ENCODE data around the gene OR10C1. TPM values are rescaled to one million over a fixed set of nuclear protein-coding genes. Genes with fewer than 3 reads are reported as not detected.

The OR10C1 gene
- total and polyA plus RNA-seq, 10 of the 15 experiments (the other 5 are each of a cell fraction or from before 2014, with no cell fraction given) = not detected

DNA sequence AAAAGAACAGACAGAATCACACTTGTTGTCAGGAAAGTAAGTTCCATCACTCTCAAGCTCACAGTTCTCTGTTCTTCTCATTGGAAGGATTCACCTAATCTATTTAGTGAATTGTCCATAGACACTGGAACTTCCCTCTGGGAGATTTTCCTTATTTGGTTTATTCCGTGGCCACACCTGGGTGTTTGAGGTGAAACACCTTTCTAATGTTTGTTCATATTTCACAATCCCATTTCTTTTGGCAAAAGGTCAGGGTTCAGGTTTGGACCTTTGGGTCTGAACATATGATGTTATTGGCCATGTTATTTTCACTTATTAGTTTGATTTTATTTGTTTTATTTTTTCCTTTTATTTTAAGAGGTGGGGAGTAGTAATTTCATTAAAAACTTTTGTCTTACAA is 44.6 kb downstream of the OR10C1 start (continued):
- TF ChIP-seq, protein P1, sequence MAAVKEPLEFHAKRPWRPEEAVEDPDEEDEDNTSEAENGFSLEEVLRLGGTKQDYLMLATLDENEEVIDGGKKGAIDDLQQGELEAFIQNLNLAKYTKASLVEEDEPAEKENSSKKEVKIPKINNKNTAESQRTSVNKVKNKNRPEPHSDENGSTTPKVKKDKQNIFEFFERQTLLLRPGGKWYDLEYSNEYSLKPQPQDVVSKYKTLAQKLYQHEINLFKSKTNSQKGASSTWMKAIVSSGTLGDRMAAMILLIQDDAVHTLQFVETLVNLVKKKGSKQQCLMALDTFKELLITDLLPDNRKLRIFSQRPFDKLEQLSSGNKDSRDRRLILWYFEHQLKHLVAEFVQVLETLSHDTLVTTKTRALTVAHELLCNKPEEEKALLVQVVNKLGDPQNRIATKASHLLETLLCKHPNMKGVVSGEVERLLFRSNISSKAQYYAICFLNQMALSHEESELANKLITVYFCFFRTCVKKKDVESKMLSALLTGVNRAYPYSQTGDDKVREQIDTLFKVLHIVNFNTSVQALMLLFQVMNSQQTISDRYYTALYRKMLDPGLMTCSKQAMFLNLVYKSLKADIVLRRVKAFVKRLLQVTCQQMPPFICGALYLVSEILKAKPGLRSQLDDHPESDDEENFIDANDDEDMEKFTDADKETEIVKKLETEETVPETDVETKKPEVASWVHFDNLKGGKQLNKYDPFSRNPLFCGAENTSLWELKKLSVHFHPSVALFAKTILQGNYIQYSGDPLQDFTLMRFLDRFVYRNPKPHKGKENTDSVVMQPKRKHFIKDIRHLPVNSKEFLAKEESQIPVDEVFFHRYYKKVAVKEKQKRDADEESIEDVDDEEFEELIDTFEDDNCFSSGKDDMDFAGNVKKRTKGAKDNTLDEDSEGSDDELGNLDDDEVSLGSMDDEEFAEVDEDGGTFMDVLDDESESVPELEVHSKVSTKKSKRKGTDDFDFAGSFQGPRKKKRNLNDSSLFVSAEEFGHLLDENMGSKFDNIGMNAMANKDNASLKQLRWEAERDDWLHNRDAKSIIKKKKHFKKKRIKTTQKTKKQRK (IDR thresholded peaks at IDR 0.05; ENCODE audit: low read depth, low read length) = no peak
- TF ChIP-seq ZZZ3 (IDR thresholded peaks at IDR 0.05; ENCODE audit: control insufficient read depth, insufficient read length, low read depth) (no peak), EP300 (IDR thresholded peaks at IDR 0.05; ENCODE audit: borderline replicate concordance in 1 of 2, control insufficient read depth in 1 of 2, low read depth in 2 of 2, low read length in 2 of 2) (no peak), SPI1 (IDR thresholded peaks at IDR 0.05; ENCODE audit: borderline replicate concordance, insufficient read depth, low read depth, low read length) (no peak), HCFC1 (IDR thresholded peaks at IDR 0.05; ENCODE audit: low read length) (no peak), ZBED1 (IDR thresholded peaks at IDR 0.05; ENCODE audit: borderline replicate concordance) (no peak), NR2C1 (IDR thresholded peaks at IDR 0.05) (no peak), CBX3 (IDR thresholded peaks at IDR 0.05; ENCODE audit: borderline replicate concordance, low read depth) (no peak)

DNA sequence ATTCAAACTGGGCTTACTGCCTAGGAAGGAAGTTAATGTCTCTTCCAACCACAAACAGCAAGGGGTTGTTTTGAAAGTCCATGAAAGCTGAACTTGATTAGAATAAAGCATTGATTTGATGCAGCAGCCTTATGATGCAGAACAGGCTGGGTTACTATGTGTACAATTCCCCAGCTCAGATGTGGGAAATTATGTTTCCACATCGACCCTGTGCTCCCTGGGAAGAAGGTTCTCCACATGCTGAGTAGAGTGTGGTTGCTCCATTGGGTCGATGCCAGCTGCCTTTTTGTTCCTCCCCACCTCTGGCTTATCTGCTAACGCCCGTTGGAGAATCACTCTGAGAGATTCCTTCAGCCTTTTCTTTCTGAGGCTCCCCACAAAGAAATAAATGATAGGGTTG is 47.5 kb downstream of the OR10C1 start:
- Histone ChIP-seq H3K4me3 (no peak overlapping the region), H3K4me1 (ENCODE audit: control insufficient read depth, insufficient read depth, low read length) (no peaks in the 10 kb centered on the region), H3K9me3 (replicated peaks; ENCODE audit: control insufficient read depth, insufficient read depth, low read length) (no peaks in the 10 kb centered on the region), H3K9ac (ENCODE audit: control insufficient read depth, insufficient read depth, low read length) (no peak overlapping the region), H3K79me2 (ENCODE audit: control insufficient read depth, insufficient read depth, low read length) (no peaks in the 10 kb centered on the region), H3K27me3 (replicated peaks in 1 of 2; ENCODE audit: control insufficient read depth in 2 of 2, insufficient read depth in 2 of 2, low read length in 1 of 2) (no peaks in the 10 kb centered on the region; a peak in 1 of 4 replicates), H3K4me2 (ENCODE audit: control insufficient read depth, insufficient read depth) (no peak overlapping the region), H2AFZ (ENCODE audit: control insufficient read depth, low read depth, low read length) (no peak overlapping the region), H3K27ac (ENCODE audit: control insufficient read depth, insufficient read depth) (no peak overlapping the region), H4K20me1 (ENCODE audit: control insufficient read depth, insufficient read depth) (no peaks in the 10 kb centered on the region), H3K36me3 (ENCODE audit: control insufficient read depth in 2 of 2, insufficient read depth in 2 of 2, low read length in 1 of 2) (no peaks in the 10 kb centered on the region)
- no peak for ATAC-seq
- intact Hi-C loops (cut with micrococcal nuclease; ENCODE audit: unreplicated experiment) = no loop called here
- no peak for DNase-seq (ENCODE audit: low read depth, low spot score)
- ChIA-PET RAD21 (ENCODE audit: unreplicated experiment) (no interaction called here), CTCF (no interaction called here), POLR2A (no interaction called here), SMC1A (ENCODE audit: uncharacterized antibody, unreplicated experiment) (interaction anchor here (0.8 kb wide), 1 partner anchor 17 kb away, joined by 3 read pairs; no protein-coding TSS in a partner anchor)
- in situ Hi-C loops (cut with MboI) = no loop called here
- no TSS peak for BruUV-seq (replicated peaks)
- 0% methylated on average over 4 of the region's 4 CpGs for WGBS (ENCODE audit: insufficient coverage, insufficient replicate concordance, low lambda C conversion rate, missing lambda C conversion rate)
- FAIRE-seq = no peak
- TF ChIP-seq FOS (IDR thresholded peaks at IDR 0.05; ENCODE audit: borderline replicate concordance, extremely low read depth, insufficient read length) (no peak), TAF1 (IDR thresholded peaks at IDR 0.05; ENCODE audit: borderline replicate concordance, low read depth, low read length) (no peak), SIN3A (IDR thresholded peaks at IDR 0.05; ENCODE audit: low read depth, low read length) (no peak), RBBP5 (conservative IDR thresholded peaks at IDR 0.05) (no peak), KDM1A (IDR thresholded peaks at IDR 0.05; ENCODE audit: borderline replicate concordance) (no peak), HDGF (IDR thresholded peaks at IDR 0.05) (no peak), RELA (IDR thresholded peaks at IDR 0.05; ENCODE audit: borderline replicate concordance, partially characterized antibody) (no peak)
- TF ChIP-seq, protein P2, sequence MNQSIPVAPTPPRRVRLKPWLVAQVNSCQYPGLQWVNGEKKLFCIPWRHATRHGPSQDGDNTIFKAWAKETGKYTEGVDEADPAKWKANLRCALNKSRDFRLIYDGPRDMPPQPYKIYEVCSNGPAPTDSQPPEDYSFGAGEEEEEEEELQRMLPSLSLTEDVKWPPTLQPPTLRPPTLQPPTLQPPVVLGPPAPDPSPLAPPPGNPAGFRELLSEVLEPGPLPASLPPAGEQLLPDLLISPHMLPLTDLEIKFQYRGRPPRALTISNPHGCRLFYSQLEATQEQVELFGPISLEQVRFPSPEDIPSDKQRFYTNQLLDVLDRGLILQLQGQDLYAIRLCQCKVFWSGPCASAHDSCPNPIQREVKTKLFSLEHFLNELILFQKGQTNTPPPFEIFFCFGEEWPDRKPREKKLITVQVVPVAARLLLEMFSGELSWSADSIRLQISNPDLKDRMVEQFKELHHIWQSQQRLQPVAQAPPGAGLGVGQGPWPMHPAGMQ (IDR thresholded peaks at IDR 0.05; ENCODE audit: borderline replicate concordance) = no peak
- TF ChIP-seq, protein P3, sequence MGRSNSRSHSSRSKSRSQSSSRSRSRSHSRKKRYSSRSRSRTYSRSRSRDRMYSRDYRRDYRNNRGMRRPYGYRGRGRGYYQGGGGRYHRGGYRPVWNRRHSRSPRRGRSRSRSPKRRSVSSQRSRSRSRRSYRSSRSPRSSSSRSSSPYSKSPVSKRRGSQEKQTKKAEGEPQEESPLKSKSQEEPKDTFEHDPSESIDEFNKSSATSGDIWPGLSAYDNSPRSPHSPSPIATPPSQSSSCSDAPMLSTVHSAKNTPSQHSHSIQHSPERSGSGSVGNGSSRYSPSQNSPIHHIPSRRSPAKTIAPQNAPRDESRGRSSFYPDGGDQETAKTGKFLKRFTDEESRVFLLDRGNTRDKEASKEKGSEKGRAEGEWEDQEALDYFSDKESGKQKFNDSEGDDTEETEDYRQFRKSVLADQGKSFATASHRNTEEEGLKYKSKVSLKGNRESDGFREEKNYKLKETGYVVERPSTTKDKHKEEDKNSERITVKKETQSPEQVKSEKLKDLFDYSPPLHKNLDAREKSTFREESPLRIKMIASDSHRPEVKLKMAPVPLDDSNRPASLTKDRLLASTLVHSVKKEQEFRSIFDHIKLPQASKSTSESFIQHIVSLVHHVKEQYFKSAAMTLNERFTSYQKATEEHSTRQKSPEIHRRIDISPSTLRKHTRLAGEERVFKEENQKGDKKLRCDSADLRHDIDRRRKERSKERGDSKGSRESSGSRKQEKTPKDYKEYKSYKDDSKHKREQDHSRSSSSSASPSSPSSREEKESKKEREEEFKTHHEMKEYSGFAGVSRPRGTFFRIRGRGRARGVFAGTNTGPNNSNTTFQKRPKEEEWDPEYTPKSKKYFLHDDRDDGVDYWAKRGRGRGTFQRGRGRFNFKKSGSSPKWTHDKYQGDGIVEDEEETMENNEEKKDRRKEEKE (IDR thresholded peaks at IDR 0.05) = no peak
